Vagina (tissue), 2 donors: Measurements from ENCODE around the gene SMG1.
"Not testable (repeated sequence)": the region's sequence is repeated elsewhere in the genome, so short reads cannot be mapped to it uniquely, and the experiment has no call there.

ENCODE experiments used
- POLR2A ChIP-seq, 2 donors: fragments of 450-650 bp; IDR thresholded peaks; one replicate each; pipeline ENCODE4 v1.6.1; 2017; ENCODE audit warnings: antibody characterized with exemption in 2 of 2, mild to moderate bottlenecking in 2 of 2, moderate library complexity in 2 of 2
- TF ChIP-seq, protein P1 (sequence below), 3 experiments: fragments of 450-650 bp in 2 of 3; fragments of 200-600 bp in 1 of 3; sonication (generic) in 1 of 3; IDR thresholded peaks; one replicate each; pipeline ENCODE4 v1.5.1; 2017 to 2019; ENCODE audit warnings: antibody characterized with exemption in 3 of 3, mild to moderate bottlenecking in 2 of 3, moderate library complexity in 2 of 3

- TF ChIP-seq, protein P1, sequence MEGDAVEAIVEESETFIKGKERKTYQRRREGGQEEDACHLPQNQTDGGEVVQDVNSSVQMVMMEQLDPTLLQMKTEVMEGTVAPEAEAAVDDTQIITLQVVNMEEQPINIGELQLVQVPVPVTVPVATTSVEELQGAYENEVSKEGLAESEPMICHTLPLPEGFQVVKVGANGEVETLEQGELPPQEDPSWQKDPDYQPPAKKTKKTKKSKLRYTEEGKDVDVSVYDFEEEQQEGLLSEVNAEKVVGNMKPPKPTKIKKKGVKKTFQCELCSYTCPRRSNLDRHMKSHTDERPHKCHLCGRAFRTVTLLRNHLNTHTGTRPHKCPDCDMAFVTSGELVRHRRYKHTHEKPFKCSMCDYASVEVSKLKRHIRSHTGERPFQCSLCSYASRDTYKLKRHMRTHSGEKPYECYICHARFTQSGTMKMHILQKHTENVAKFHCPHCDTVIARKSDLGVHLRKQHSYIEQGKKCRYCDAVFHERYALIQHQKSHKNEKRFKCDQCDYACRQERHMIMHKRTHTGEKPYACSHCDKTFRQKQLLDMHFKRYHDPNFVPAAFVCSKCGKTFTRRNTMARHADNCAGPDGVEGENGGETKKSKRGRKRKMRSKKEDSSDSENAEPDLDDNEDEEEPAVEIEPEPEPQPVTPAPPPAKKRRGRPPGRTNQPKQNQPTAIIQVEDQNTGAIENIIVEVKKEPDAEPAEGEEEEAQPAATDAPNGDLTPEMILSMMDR (IDR thresholded peaks at IDR 0.05): not testable (repeated sequence)
- TF ChIP-seq POLR2A (IDR thresholded peaks at IDR 0.05): not testable (repeated sequence)
Measured at GRCh38 chr16:18923935-18924334, 2.3 kb downstream of the SMG1 start.
